ENCODE results near the gene TASOR2. TPM values are rescaled to one million over a fixed set of nuclear protein-coding genes. Genes with fewer than 3 reads are reported as not detected.
A peak's percentile ranks its signal among the peaks of the same experiment; 100 is the strongest.

Gene TASOR2
- total RNA-seq, 1 donor from 2014 or later, result 57.2 TPM

GRCh38 chr10:5692461-5693358 is 8.1 kb downstream of the TASOR2 start:
- Mint-ChIP-seq H3K4me1 (ENCODE audit: low read depth, unreplicated experiment) (peaks cover 41% of the 10 kb centered on the region), H3K27me3 (ENCODE audit: unreplicated experiment) (no peaks in the 10 kb centered on the region), H3K36me3 (ENCODE audit: unreplicated experiment) (no peaks in the 10 kb centered on the region), H3K4me3 (ENCODE audit: unreplicated experiment) (peak overlapping the region; percentile 95), H3K9me3 (ENCODE audit: unreplicated experiment) (no peaks in the 10 kb centered on the region), H3K27ac (ENCODE audit: unreplicated experiment) (peak overlapping the region; percentile 98)
- TF ChIP-seq, protein P1, sequence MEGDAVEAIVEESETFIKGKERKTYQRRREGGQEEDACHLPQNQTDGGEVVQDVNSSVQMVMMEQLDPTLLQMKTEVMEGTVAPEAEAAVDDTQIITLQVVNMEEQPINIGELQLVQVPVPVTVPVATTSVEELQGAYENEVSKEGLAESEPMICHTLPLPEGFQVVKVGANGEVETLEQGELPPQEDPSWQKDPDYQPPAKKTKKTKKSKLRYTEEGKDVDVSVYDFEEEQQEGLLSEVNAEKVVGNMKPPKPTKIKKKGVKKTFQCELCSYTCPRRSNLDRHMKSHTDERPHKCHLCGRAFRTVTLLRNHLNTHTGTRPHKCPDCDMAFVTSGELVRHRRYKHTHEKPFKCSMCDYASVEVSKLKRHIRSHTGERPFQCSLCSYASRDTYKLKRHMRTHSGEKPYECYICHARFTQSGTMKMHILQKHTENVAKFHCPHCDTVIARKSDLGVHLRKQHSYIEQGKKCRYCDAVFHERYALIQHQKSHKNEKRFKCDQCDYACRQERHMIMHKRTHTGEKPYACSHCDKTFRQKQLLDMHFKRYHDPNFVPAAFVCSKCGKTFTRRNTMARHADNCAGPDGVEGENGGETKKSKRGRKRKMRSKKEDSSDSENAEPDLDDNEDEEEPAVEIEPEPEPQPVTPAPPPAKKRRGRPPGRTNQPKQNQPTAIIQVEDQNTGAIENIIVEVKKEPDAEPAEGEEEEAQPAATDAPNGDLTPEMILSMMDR (IDR thresholded peaks at IDR 0.05; ENCODE audit: partially characterized antibody, unreplicated experiment), result no peak
- DNase-seq, result peak; percentile 81

- TF ChIP-seq, protein P1 (IDR thresholded peaks at IDR 0.05; ENCODE audit: partially characterized antibody, unreplicated experiment), result no peak
- peaks cover 45% of the 10 kb centered on the region for H3K4me1 Mint-ChIP-seq (ENCODE audit: low read depth, unreplicated experiment)
- H3K4me3 Mint-ChIP-seq (ENCODE audit: unreplicated experiment), result peak overlapping the region; percentile 17
- DNase-seq, result no peak
- no peaks in the 10 kb centered on the region for H3K9me3 Mint-ChIP-seq (ENCODE audit: unreplicated experiment)
- peak overlapping the region; percentile 31 for H3K27ac Mint-ChIP-seq (ENCODE audit: unreplicated experiment)
- H3K27me3 Mint-ChIP-seq (ENCODE audit: unreplicated experiment), result no peaks in the 10 kb centered on the region
- no peaks in the 10 kb centered on the region for H3K36me3 Mint-ChIP-seq (ENCODE audit: unreplicated experiment)
Observed at GRCh38 chr10:5694573-5694972, 9.9 kb downstream of the TASOR2 start.

DNA sequence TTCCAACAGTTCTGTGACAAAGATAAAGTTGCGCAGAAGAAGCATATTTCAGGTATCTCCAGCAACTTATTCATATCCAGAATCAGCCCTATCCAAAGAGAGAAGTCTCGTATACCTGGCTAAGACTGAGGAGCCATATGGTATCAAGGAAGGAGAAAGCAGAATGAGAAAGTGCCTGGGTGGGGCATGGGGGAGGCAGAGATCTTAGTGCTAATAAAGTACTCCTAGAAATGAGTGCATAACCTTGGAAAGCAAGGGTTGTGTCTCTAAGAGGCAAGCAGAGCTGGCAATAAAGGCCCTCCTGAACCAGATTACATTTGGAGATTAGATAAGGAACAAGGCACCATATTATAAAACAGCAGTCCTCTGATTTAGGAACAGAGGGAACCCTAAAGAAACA is 12.7 kb downstream of the TASOR2 start:
- no peak for DNase-seq
- Mint-ChIP-seq H3K27me3 (ENCODE audit: unreplicated experiment) (no peaks in the 10 kb centered on the region), H3K36me3 (ENCODE audit: unreplicated experiment) (no peaks in the 10 kb centered on the region), H3K4me3 (ENCODE audit: unreplicated experiment) (no peak overlapping the region), H3K9me3 (ENCODE audit: unreplicated experiment) (no peaks in the 10 kb centered on the region), H3K4me1 (ENCODE audit: low read depth, unreplicated experiment) (peaks cover 38% of the 10 kb centered on the region), H3K27ac (ENCODE audit: unreplicated experiment) (no peak overlapping the region)
- TF ChIP-seq, protein P1 (IDR thresholded peaks at IDR 0.05; ENCODE audit: partially characterized antibody, unreplicated experiment), result no peak

DNA sequence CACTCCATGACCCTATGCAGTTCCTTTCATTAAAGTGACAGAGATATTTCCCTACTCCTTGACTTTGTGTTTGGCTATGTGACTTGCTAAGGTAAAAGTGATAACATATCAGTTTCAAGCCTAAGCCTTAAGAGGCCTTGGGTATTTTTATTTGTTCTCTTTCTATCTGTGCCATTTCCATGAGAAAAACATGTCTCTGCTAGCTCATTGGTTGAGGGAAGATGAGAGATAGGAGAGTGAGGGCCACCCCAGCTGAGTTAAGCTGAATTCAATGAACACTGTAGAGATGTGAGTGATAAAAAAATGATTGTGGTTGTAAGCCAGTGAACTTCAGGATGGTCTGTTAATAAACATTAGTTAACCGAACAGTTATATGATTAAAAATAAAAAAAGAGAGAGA is 13.4 kb downstream of the TASOR2 start:
- Mint-ChIP-seq H3K9me3 (ENCODE audit: unreplicated experiment) (no peaks in the 10 kb centered on the region), H3K36me3 (ENCODE audit: unreplicated experiment) (no peaks in the 10 kb centered on the region), H3K27ac (ENCODE audit: unreplicated experiment) (no peak overlapping the region), H3K4me1 (ENCODE audit: low read depth, unreplicated experiment) (peaks cover 35% of the 10 kb centered on the region), H3K27me3 (ENCODE audit: unreplicated experiment) (no peaks in the 10 kb centered on the region), H3K4me3 (ENCODE audit: unreplicated experiment) (no peak overlapping the region)
- TF ChIP-seq, protein P1 (IDR thresholded peaks at IDR 0.05; ENCODE audit: partially characterized antibody, unreplicated experiment), result no peak
- DNase-seq, result no peak

- H3K27ac Mint-ChIP-seq (ENCODE audit: unreplicated experiment), result no peak overlapping the region
- no peak for DNase-seq
- H3K4me3 Mint-ChIP-seq (ENCODE audit: unreplicated experiment), result no peak overlapping the region
- H3K9me3 Mint-ChIP-seq (ENCODE audit: unreplicated experiment), result no peaks in the 10 kb centered on the region
- no peaks in the 10 kb centered on the region for H3K36me3 Mint-ChIP-seq (ENCODE audit: unreplicated experiment)
- no peaks in the 10 kb centered on the region for H3K27me3 Mint-ChIP-seq (ENCODE audit: unreplicated experiment)
- peaks cover 2% of the 10 kb centered on the region for H3K4me1 Mint-ChIP-seq (ENCODE audit: low read depth, unreplicated experiment)
- TF ChIP-seq, protein P1 (IDR thresholded peaks at IDR 0.05; ENCODE audit: partially characterized antibody, unreplicated experiment), result no peak
Observed at GRCh38 chr10:5708356-5708755, 23.7 kb downstream of the TASOR2 start.
